Measurements from ENCODE around the gene ARPC2. TPM values are rescaled to one million over a fixed set of nuclear protein-coding genes. Genes with fewer than 3 reads are reported as not detected.

ARPC2 gene
- polyA plus RNA-seq, 1 donor from 2014 or later = 167 TPM

GRCh38 chr2:218301176-218301819 is 84.3 kb downstream of the ARPC2 start:
- Histone ChIP-seq H4K20me1 (ENCODE audit: insufficient read depth) (no peaks in the 10 kb centered on the region), H3K4me3 (ENCODE audit: low read length) (no peak overlapping the region), H3K27me3 (ENCODE audit: insufficient read depth, low read depth, low read length) (no peaks in the 10 kb centered on the region), H3K9me3 (ENCODE audit: low read length) (no peaks in the 10 kb centered on the region), H3K36me3 (ENCODE audit: insufficient read depth, low read length) (no peaks in the 10 kb centered on the region), H3K9me2 (ENCODE audit: insufficient read depth, low read length) (no peaks in the 10 kb centered on the region), H2AFZ (ENCODE audit: low read depth, low read length) (no peak overlapping the region), H3K9ac (ENCODE audit: low read length) (no peak overlapping the region), H3K79me2 (replicated peaks; ENCODE audit: insufficient read depth, low read length) (no peaks in the 10 kb centered on the region), H3F3A (ENCODE audit: insufficient read depth, low read length, poor library complexity, severe bottlenecking) (no peaks in the 10 kb centered on the region), H3K27ac (ENCODE audit: low read length) (no peak overlapping the region), H3K4me2 (ENCODE audit: low read length) (no peak overlapping the region)
- TF ChIP-seq, protein P1, sequence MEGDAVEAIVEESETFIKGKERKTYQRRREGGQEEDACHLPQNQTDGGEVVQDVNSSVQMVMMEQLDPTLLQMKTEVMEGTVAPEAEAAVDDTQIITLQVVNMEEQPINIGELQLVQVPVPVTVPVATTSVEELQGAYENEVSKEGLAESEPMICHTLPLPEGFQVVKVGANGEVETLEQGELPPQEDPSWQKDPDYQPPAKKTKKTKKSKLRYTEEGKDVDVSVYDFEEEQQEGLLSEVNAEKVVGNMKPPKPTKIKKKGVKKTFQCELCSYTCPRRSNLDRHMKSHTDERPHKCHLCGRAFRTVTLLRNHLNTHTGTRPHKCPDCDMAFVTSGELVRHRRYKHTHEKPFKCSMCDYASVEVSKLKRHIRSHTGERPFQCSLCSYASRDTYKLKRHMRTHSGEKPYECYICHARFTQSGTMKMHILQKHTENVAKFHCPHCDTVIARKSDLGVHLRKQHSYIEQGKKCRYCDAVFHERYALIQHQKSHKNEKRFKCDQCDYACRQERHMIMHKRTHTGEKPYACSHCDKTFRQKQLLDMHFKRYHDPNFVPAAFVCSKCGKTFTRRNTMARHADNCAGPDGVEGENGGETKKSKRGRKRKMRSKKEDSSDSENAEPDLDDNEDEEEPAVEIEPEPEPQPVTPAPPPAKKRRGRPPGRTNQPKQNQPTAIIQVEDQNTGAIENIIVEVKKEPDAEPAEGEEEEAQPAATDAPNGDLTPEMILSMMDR (IDR thresholded peaks at IDR 0.05; ENCODE audit: poor library complexity, severe bottlenecking) = peak; percentile 94
- no peak for TF ChIP-seq MXI1 (conservative IDR thresholded peaks at IDR 0.05; ENCODE audit: poor library complexity, severe bottlenecking)
- TF ChIP-seq EP300 (conservative IDR thresholded peaks at IDR 0.05; ENCODE audit: poor library complexity, severe bottlenecking) = no peak
- TF ChIP-seq RAD21 (conservative IDR thresholded peaks at IDR 0.05) = peak; percentile 91
- TF ChIP-seq REST (IDR thresholded peaks at IDR 0.05; ENCODE audit: borderline replicate concordance) = no peak
- peak; percentile 87 for TF ChIP-seq SMC3 (conservative IDR thresholded peaks at IDR 0.05; ENCODE audit: poor library complexity)
- no peak for TF ChIP-seq EZH2 (IDR thresholded peaks at IDR 0.05; ENCODE audit: borderline replicate concordance, insufficient read depth, low read length, poor library complexity, severe bottlenecking)
- no peak for TF ChIP-seq TAF1 (IDR thresholded peaks at IDR 0.05; ENCODE audit: low read depth)
- TF ChIP-seq POLR2AphosphoS5 (IDR thresholded peaks at IDR 0.05) = no peak

Other genes with a start within 250 kb of the ARPC2 start
- 1.5 and 2.1 TPM in 2 replicates for gene TNS1, start 214.2 kb upstream of the ARPC2 start, polyA plus RNA-seq
- gene RUFY4, start 147.9 kb upstream of the ARPC2 start, polyA plus RNA-seq = not detected in 2 replicates
- gene CXCR2, start 91.2 kb upstream of the ARPC2 start, polyA plus RNA-seq = not detected in 2 replicates
- gene CXCR1, start 50.2 kb upstream of the ARPC2 start, polyA plus RNA-seq = not detected in 2 replicates
- gene GPBAR1, start 43.8 kb downstream of the ARPC2 start, polyA plus RNA-seq = not detected in 2 replicates
- 249 and 337 TPM in 2 replicates for gene AAMP, start 52.9 kb downstream of the ARPC2 start, polyA plus RNA-seq
- gene PNKD, start 53.3 kb downstream of the ARPC2 start, polyA plus RNA-seq = 52.1 and 59.7 TPM in 2 replicates
- gene TMBIM1, start 75.3 kb downstream of the ARPC2 start, polyA plus RNA-seq = not detected in 2 replicates
- gene CATIP, start 139.7 kb downstream of the ARPC2 start, polyA plus RNA-seq = not detected in 2 replicates
- 0.04 TPM in 1 of 2 replicates, not detected in the other for gene SLC11A1, start 165.1 kb downstream of the ARPC2 start, polyA plus RNA-seq
- 0.97 and 1.3 TPM in 2 replicates for gene CTDSP1, start 182.7 kb downstream of the ARPC2 start, polyA plus RNA-seq
- 0.06 TPM in 1 of 2 replicates, not detected in the other for gene VIL1, start 201.9 kb downstream of the ARPC2 start, polyA plus RNA-seq